GM12878 (cell line): ENCODE measurements around the gene CCDC88A. TPM values are rescaled to one million over a fixed set of nuclear protein-coding genes. Genes with fewer than 3 reads are reported as not detected.

ENCODE experiments used
- ATAC-seq: fragments of 200-7000 bp; cut with Tn5 transposase; 3 replicates; pipeline ENCODE4 v1.9.1; 2020; ENCODE audit warnings: mild to moderate bottlenecking, moderate library complexity
- BruUV-seq: library from RNA; stranded (reverse); fragments of 400-500 nt; replicated peaks from 2 replicates; lab custom pipeline; 2021; lab: Mats Ljungman, UMichigan
- CTCF ChIA-PET: fragments of 300-600 bp; sonication (Branson Sonifier 250); formaldehyde crosslinking; extraction: SDS; loops from one replicate; lab custom pipeline; 2021; ENCODE audit warnings: inconsistent platforms; lab: Yijun Ruan, JAX
- POLR2A ChIA-PET: fragments of 350-600 bp; formaldehyde crosslinking; extraction: SDS; loops from one replicate; lab custom pipeline; 2021; ENCODE audit warnings: inconsistent platforms; lab: Charles Lee
- RAD21 ChIA-PET: fragments of 300-600 bp; sonication (Branson Sonifier 250); formaldehyde crosslinking; loops from one replicate; lab custom pipeline; 2023; ENCODE audit warnings: antibody characterized with exemption; ENCODE audit not compliant: unreplicated experiment; lab: Charles Lee
- SMC1A ChIA-PET: fragments of 300-600 bp; sonication (Branson Sonifier 250); formaldehyde crosslinking; loops from one replicate; lab custom pipeline; 2023; ENCODE audit not compliant: unreplicated experiment, uncharacterized antibody; lab: Charles Lee
- DNase-seq: peaks from one replicate; pipeline ENCODE4 v3.0.0-alpha.2; 2011; ENCODE audit warnings: low read depth, low spot score
- FAIRE-seq: peaks from 3 replicates; lab custom pipeline; 2011; peaks lifted over from hg19 to GRCh38; lab: Jason Lieb, UNC
- H2AFZ ChIP-seq: 2 replicates; pipeline ENCODE4 v1.6.0; 2011; ENCODE audit warnings: low read depth, low read length, control low read depth; ENCODE audit not compliant: control insufficient read depth
- H3K27ac ChIP-seq: 2 replicates; pipeline ENCODE4 v1.5.1; 2011; ENCODE audit warnings: control low read depth; ENCODE audit not compliant: control insufficient read depth, insufficient read depth
- H3K27me3 ChIP-seq, 2 experiments: replicated peaks in 1 of 2; 2 replicates each; pipeline versions ENCODE4 v1.6.0 to v1.6.1; 2011; ENCODE audit warnings: low read length in 1 of 2; ENCODE audit not compliant: control insufficient read depth in 2 of 2, insufficient read depth in 2 of 2
- H3K36me3 ChIP-seq, 2 experiments: 2 replicates each; pipeline ENCODE4 v1.5.1; 2011; ENCODE audit warnings: low read length in 1 of 2; ENCODE audit not compliant: control insufficient read depth in 2 of 2, insufficient read depth in 2 of 2
- H3K4me1 ChIP-seq: 2 replicates; pipeline ENCODE4 v1.6.1; 2011; ENCODE audit warnings: mild to moderate bottlenecking, low read length, moderate library complexity, mixed read lengths; ENCODE audit not compliant: control insufficient read depth, insufficient read depth
- H3K4me2 ChIP-seq: 2 replicates; pipeline ENCODE4 v1.6.0; 2011; ENCODE audit warnings: control low read depth; ENCODE audit not compliant: control insufficient read depth, insufficient read depth
- H3K4me3 ChIP-seq: fragments of 200-600 bp; sonication (generic); 2 replicates; pipeline ENCODE4 v1.5.1; 2016
- H3K79me2 ChIP-seq: 2 replicates; pipeline ENCODE4 v1.6.0; 2011; ENCODE audit warnings: low read length; ENCODE audit not compliant: control insufficient read depth, insufficient read depth
- H3K9ac ChIP-seq: 2 replicates; pipeline ENCODE4 v1.8.0; 2011; ENCODE audit warnings: low read length, control low read depth, mixed read lengths; ENCODE audit not compliant: control insufficient read depth, insufficient read depth
- H3K9me3 ChIP-seq: replicated peaks from 3 replicates; pipeline ENCODE4 v1.5.1; 2011; ENCODE audit warnings: mild to moderate bottlenecking, low read length; ENCODE audit not compliant: control insufficient read depth, insufficient read depth
- H4K20me1 ChIP-seq: 2 replicates; pipeline ENCODE4 v1.6.0; 2011; ENCODE audit not compliant: control insufficient read depth, insufficient read depth
- BMI1 ChIP-seq: fragments of 450-650 bp; IDR thresholded peaks from 2 replicates; pipeline ENCODE4 v1.6.1; 2016; ENCODE audit warnings: mild to moderate bottlenecking, moderate library complexity, borderline replicate concordance
- CHD2 ChIP-seq: IDR thresholded peaks from 2 replicates; pipeline ENCODE4 v1.6.1; 2011; ENCODE audit warnings: low read depth, low read length, improper control_type of control experiment, borderline replicate concordance
- EGR1 ChIP-seq, 2 experiments: IDR thresholded peaks; 1 replicate in 1 of 2; 2 replicates in 1 of 2; pipeline ENCODE4 v1.6.1; 2011 to 2012; ENCODE audit warnings: low read depth in 2 of 2, low read length in 2 of 2, borderline replicate concordance in 1 of 2, mild to moderate bottlenecking in 1 of 2, moderate library complexity in 1 of 2
- GABPA ChIP-seq: IDR thresholded peaks from 2 replicates; pipeline ENCODE4 v1.6.1; 2014; ENCODE audit warnings: antibody characterized with exemption, low read depth, mild to moderate bottlenecking, inconsistent platforms
- IKZF1 ChIP-seq: fragments of 450-650 bp; conservative IDR thresholded peaks from 2 replicates; pipeline ENCODE4 v1.6.1; 2017; ENCODE audit warnings: antibody characterized with exemption, mild to moderate bottlenecking
- IRF5 ChIP-seq: fragments of 450-650 bp; IDR thresholded peaks from 2 replicates; pipeline ENCODE4 v1.6.1; 2017; ENCODE audit warnings: borderline replicate concordance
- LARP7 ChIP-seq: fragments of 450-650 bp; IDR thresholded peaks from 2 replicates; pipeline ENCODE4 v1.6.1; 2017; ENCODE audit warnings: mild to moderate bottlenecking
- MEF2B ChIP-seq: fragments of 450-650 bp; IDR thresholded peaks from 2 replicates; pipeline ENCODE4 v1.6.1; 2018; ENCODE audit warnings: mild to moderate bottlenecking, moderate library complexity; ENCODE audit not compliant: partially characterized antibody, poor library complexity, severe bottlenecking
- PKNOX1 ChIP-seq: fragments of 450-650 bp; IDR thresholded peaks from 2 replicates; pipeline ENCODE4 v1.6.1; 2016; ENCODE audit warnings: mild to moderate bottlenecking
- POLR2A ChIP-seq: IDR thresholded peaks from 2 replicates; pipeline ENCODE4 v1.6.1; 2011; ENCODE audit warnings: low read depth, mild to moderate bottlenecking, low read length
- POLR2AphosphoS5 ChIP-seq: IDR thresholded peaks from 2 replicates; pipeline ENCODE4 v1.6.1; 2011; ENCODE audit warnings: mild to moderate bottlenecking, low read length, inconsistent platforms
- RAD51 ChIP-seq: fragments of 450-650 bp; IDR thresholded peaks from 2 replicates; pipeline ENCODE4 v1.6.1; 2016; ENCODE audit warnings: moderate library complexity, mild to moderate bottlenecking, inconsistent platforms
- RB1 ChIP-seq: fragments of 450-650 bp; formaldehyde crosslinking; IDR thresholded peaks from 2 replicates; pipeline ENCODE4 v1.6.1; 2017; ENCODE audit warnings: mild to moderate bottlenecking, borderline replicate concordance
- RCOR1 ChIP-seq: conservative IDR thresholded peaks from 2 replicates; pipeline ENCODE4 v1.6.1; 2012; ENCODE audit warnings: low read depth, low read length, improper control_type of control experiment
- RELB ChIP-seq: fragments of 450-650 bp; IDR thresholded peaks from 2 replicates; pipeline ENCODE4 v1.6.1; 2017; ENCODE audit warnings: low read depth, mild to moderate bottlenecking, moderate library complexity
- RUNX3 ChIP-seq: IDR thresholded peaks from 2 replicates; pipeline ENCODE4 v1.6.1; 2012; ENCODE audit warnings: low read length, inconsistent platforms
- ZNF592 ChIP-seq: fragments of 450-650 bp; IDR thresholded peaks from 2 replicates; pipeline ENCODE4 v1.6.1; 2017; ENCODE audit warnings: mild to moderate bottlenecking, moderate library complexity
- ZNF622 ChIP-seq: fragments of 450-650 bp; IDR thresholded peaks from 2 replicates; pipeline ENCODE4 v1.6.1; 2017; ENCODE audit warnings: mild to moderate bottlenecking, inconsistent platforms
- WGBS: methylation state at CpG from one replicate; pipeline ENCODE4 v1.1.6; 2016; ENCODE audit warnings: low lambda C conversion rate; ENCODE audit not compliant: insufficient replicate concordance, insufficient coverage; ENCODE audit errors: missing lambda C conversion rate; 5-methylcytosine and 5-hydroxymethylcytosine counted together
- in situ Hi-C: fragments of 300-500 bp; cut with MboI; formaldehyde crosslinking; loops from 9 replicates; pipeline ENCODE4 v1.14.3; 2018; ENCODE audit warnings: mixed read lengths
- intact Hi-C: fragments of 100-400 bp; cut with micrococcal nuclease; formaldehyde crosslinking; loops from one replicate; pipeline ENCODE4 v1.14.2; 2022; ENCODE audit not compliant: unreplicated experiment
- polyA plus RNA-seq, 11 experiments: library from polyadenylated mRNA; depleted of rRNA in 4 of 11; unstranded in 6 of 11; stranded (reverse) in 5 of 11; fragments of >200 nt; fragmentation: Nextera tagmentation in 4 of 11; fragmentation: Illumina TruSeq in 1 of 11; extraction: Ambion mirVana in 4 of 11; extraction: Trizol in 1 of 11; gene quantifications; 1 replicate in 1 of 11; 2 replicates in 10 of 11; pipeline versions ENCODE4 v1.2.1 to v1.2.3, GENCODE V29; 2011 to 2016; ENCODE audit warnings: inconsistent platforms in 2 of 11, missing spikeins in 2 of 11, low read depth in 1 of 11
- total RNA-seq, 4 experiments: library from RNA; depleted of rRNA in 3 of 4; stranded (reverse); fragments of >200 nt in 3 of 4; fragmentation: Illumina TruSeq in 1 of 4; extraction: Trizol in 1 of 4; gene quantifications; 2 replicates each; pipeline versions ENCODE4 v1.2.1 to v1.2.3, GENCODE V29; 2013 to 2021

Gene CCDC88A
- total and polyA plus RNA-seq, 10 of the 15 experiments (the other 5 are each of a cell fraction or from before 2014, with no cell fraction given) = 1.8 to 71.6 (median 45.9) TPM

- SMC1A ChIA-PET = interaction anchor here (1.3 kb wide), 1 partner anchor 8 kb away, joined by 3 read pairs; no protein-coding TSS in a partner anchor
These were observed 27.9 kb downstream of the CCDC88A start for GRCh38 chr2:55391615-55392242.

More at GRCh38 chr2:55391615-55392242, 27.9 kb downstream of the CCDC88A start:
- no peak for FAIRE-seq
- no peak overlapping the region for H3K4me3 ChIP-seq
- intact Hi-C loops = no loop called here
- H4K20me1 ChIP-seq = no peaks in the 10 kb centered on the region
- H3K27ac ChIP-seq = no peak overlapping the region
- H2AFZ ChIP-seq = no peak overlapping the region
- ATAC-seq = no peak
- CTCF ChIA-PET = interaction anchor here (1.2 kb wide), 1 partner anchor 26 kb away, joined by 3 read pairs; no protein-coding TSS in a partner anchor
- BruUV-seq = no TSS peak
- no peaks in the 10 kb centered on the region for H3K9me3 ChIP-seq
- H3K36me3 ChIP-seq = no peaks in the 10 kb centered on the region
- H3K27me3 ChIP-seq = no peaks in the 10 kb centered on the region
- no peaks in the 10 kb centered on the region; the same call in 1 of the 2 replicates for H3K79me2 ChIP-seq
- H3K9ac ChIP-seq = no peak overlapping the region
- WGBS = 67% methylated on average over 3 of the region's 3 CpGs
- no peaks in the 10 kb centered on the region for H3K4me1 ChIP-seq
- no peak for DNase-seq
- no peak overlapping the region for H3K4me2 ChIP-seq
- RAD21 ChIA-PET = no interaction called here
- in situ Hi-C loops = no loop called here
- no peak for TF ChIP-seq MEF2B
- no peak for TF ChIP-seq RAD51
- TF ChIP-seq EGR1 (IDR thresholded peaks at IDR 0.05; ENCODE audit: borderline replicate concordance in 1 of 2, low read depth in 2 of 2, low read length in 2 of 2) = no peak
- no peak for TF ChIP-seq RUNX3
- no peak for TF ChIP-seq IRF5
- TF ChIP-seq IKZF1 = no peak
- no peak for TF ChIP-seq PKNOX1
- TF ChIP-seq GABPA = no peak
- no peak for TF ChIP-seq BMI1
- no peak for TF ChIP-seq RELB
- no peak for TF ChIP-seq LARP7
- TF ChIP-seq POLR2AphosphoS5 = no peak
- no peak for TF ChIP-seq CHD2
- TF ChIP-seq RB1 = no peak
- TF ChIP-seq ZNF592 = no peak
- no peak for TF ChIP-seq ZNF622
- TF ChIP-seq RCOR1 = no peak
- TF ChIP-seq POLR2A = no peak
- POLR2A ChIA-PET = no interaction called here
